HEK293 (cell line): ENCODE results near the gene SYNDIG1L.

Experiments used
- CTCF ChIA-PET: fragments of 350-600 bp; formaldehyde crosslinking; extraction: SDS; loops from one replicate; lab custom pipeline; 2021; ENCODE audit warnings: antibody characterized with exemption; lab: Yijun Ruan, JAX
- POLR2A ChIA-PET: fragments of 300-600 bp; formaldehyde crosslinking; extraction: SDS; loops from one replicate; lab custom pipeline; 2020; ENCODE audit warnings: antibody characterized with exemption, inconsistent platforms; lab: Yijun Ruan, JAX
- H3K27ac ChIP-seq: fragments of 200-500 bp; sonication (Bioruptor generic); 2 replicates; pipeline ENCODE4 v1.5.1; 2014; ENCODE audit warnings: low read depth, low read length, control low read depth, inconsistent platforms; ENCODE audit errors: extremely low read depth
- H3K36me3 ChIP-seq, 2 experiments: fragments of 200-500 bp in 1 of 2; sonication (Bioruptor generic) in 1 of 2; 1 replicate in 1 of 2; 2 replicates in 1 of 2; pipeline ENCODE4 v1.5.1; 2014 to 2017; ENCODE audit warnings: inconsistent platforms in 2 of 2, low read length in 2 of 2; ENCODE audit not compliant: control insufficient read depth in 2 of 2, insufficient read depth in 1 of 2
- H3K4me1 ChIP-seq: fragments of 200-500 bp; sonication (Bioruptor generic); 2 replicates; pipeline ENCODE4 v1.5.1; 2014; ENCODE audit warnings: mild to moderate bottlenecking, low read length, inconsistent platforms; ENCODE audit not compliant: control insufficient read depth, insufficient read depth
- H3K4me3 ChIP-seq: 2 replicates; pipeline ENCODE4 v1.5.1; 2011; ENCODE audit warnings: low read depth, mild to moderate bottlenecking, control low read depth, low read length, moderate library complexity
- H3K9me3 ChIP-seq: fragments of 200-500 bp; sonication (Bioruptor generic); 2 replicates; pipeline ENCODE4 v1.5.1; 2014; ENCODE audit warnings: low read depth, low read length, inconsistent platforms; ENCODE audit not compliant: control insufficient read depth, insufficient read depth
- ATF2 ChIP-seq: fragments of 450-650 bp; formaldehyde crosslinking; IDR thresholded peaks from 2 replicates; pipeline ENCODE4 v1.5.1; 2016; ENCODE audit warnings: missing biosample characterization, missing genetic modification characterization, low read depth
- FEZF1 ChIP-seq: fragments of 450-650 bp; formaldehyde crosslinking; IDR thresholded peaks from 2 replicates; pipeline ENCODE4 v1.5.1; 2016; ENCODE audit warnings: missing biosample characterization, missing genetic modification characterization
- KLF16 ChIP-seq: fragments of 450-650 bp; formaldehyde crosslinking; IDR thresholded peaks from 2 replicates; pipeline ENCODE4 v1.5.1; 2017; ENCODE audit warnings: missing biosample characterization, missing genetic modification characterization
- OSR2 ChIP-seq: fragments of 450-650 bp; formaldehyde crosslinking; IDR thresholded peaks from 2 replicates; pipeline ENCODE4 v1.5.1; 2016; ENCODE audit warnings: missing biosample characterization, missing genetic modification characterization
- OVOL3 ChIP-seq: fragments of 450-650 bp; formaldehyde crosslinking; IDR thresholded peaks from 2 replicates; pipeline ENCODE4 v1.5.1; 2016; ENCODE audit warnings: missing biosample characterization, missing genetic modification characterization
- PBX3 ChIP-seq: sonication (generic); formaldehyde crosslinking; IDR thresholded peaks from 2 replicates; pipeline ENCODE4 v1.8.1; 2022; ENCODE audit warnings: mild to moderate bottlenecking, moderate library complexity, missing genetic modification reagents
- SP7 ChIP-seq: fragments of 450-650 bp; formaldehyde crosslinking; IDR thresholded peaks from 2 replicates; pipeline ENCODE4 v1.5.1; 2016; ENCODE audit warnings: missing biosample characterization, missing genetic modification characterization
- TRIM28 ChIP-seq: IDR thresholded peaks from 2 replicates; pipeline ENCODE4 v1.6.1; 2011; ENCODE audit warnings: low read length, control low read depth, borderline replicate concordance
- ZBTB6 ChIP-seq: fragments of 450-650 bp; formaldehyde crosslinking; IDR thresholded peaks from 2 replicates; pipeline ENCODE4 v1.5.1; 2017; ENCODE audit warnings: missing biosample characterization, missing genetic modification characterization
- ZNF112 ChIP-seq: fragments of 450-650 bp; formaldehyde crosslinking; IDR thresholded peaks from 2 replicates; pipeline ENCODE4 v1.5.0; 2017; ENCODE audit warnings: missing biosample characterization, missing genetic modification characterization
- ZNF518A ChIP-seq: fragments of 450-650 bp; formaldehyde crosslinking; conservative IDR thresholded peaks from 2 replicates; pipeline ENCODE4 v1.5.1; 2016; ENCODE audit warnings: low read depth, missing biosample characterization, missing genetic modification characterization
- ZNF529 ChIP-seq: fragments of 450-650 bp; formaldehyde crosslinking; IDR thresholded peaks from 2 replicates; pipeline ENCODE4 v1.5.1; 2017; ENCODE audit warnings: missing genetic modification characterization, missing biosample characterization; ENCODE audit not compliant: insufficient replicate concordance
- ZNF645 ChIP-seq: fragments of 450-650 bp; formaldehyde crosslinking; IDR thresholded peaks from 2 replicates; pipeline ENCODE4; 2016; ENCODE audit warnings: missing biosample characterization, missing genetic modification characterization
- ZNF768 ChIP-seq: fragments of 450-650 bp; formaldehyde crosslinking; IDR thresholded peaks from 2 replicates; pipeline ENCODE4 v1.5.1; 2018; ENCODE audit warnings: missing biosample characterization, mild to moderate bottlenecking, missing genetic modification characterization
- TF ChIP-seq, protein P1 (sequence below): fragments of 450-650 bp; formaldehyde crosslinking; IDR thresholded peaks from 2 replicates; pipeline ENCODE4 v1.5.1; 2017; ENCODE audit warnings: missing biosample characterization, mild to moderate bottlenecking, missing genetic modification characterization, moderate library complexity

SYNDIG1L gene

GRCh38 chr14:74419086-74419485, 6.9 kb downstream of the SYNDIG1L start (continued):
- TF ChIP-seq, protein P1, sequence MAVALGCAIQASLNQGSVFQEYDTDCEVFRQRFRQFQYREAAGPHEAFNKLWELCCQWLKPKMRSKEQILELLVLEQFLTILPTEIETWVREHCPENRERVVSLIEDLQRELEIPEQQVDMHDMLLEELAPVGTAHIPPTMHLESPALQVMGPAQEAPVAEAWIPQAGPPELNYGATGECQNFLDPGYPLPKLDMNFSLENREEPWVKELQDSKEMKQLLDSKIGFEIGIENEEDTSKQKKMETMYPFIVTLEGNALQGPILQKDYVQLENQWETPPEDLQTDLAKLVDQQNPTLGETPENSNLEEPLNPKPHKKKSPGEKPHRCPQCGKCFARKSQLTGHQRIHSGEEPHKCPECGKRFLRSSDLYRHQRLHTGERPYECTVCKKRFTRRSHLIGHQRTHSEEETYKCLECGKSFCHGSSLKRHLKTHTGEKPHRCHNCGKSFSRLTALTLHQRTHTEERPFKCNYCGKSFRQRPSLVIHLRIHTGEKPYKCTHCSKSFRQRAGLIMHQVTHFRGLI: no peak
- no peak for TF ChIP-seq ATF2 (tag by site-specific recombination)
- no peak for TF ChIP-seq ZNF529 (tag by site-specific recombination)

DNA sequence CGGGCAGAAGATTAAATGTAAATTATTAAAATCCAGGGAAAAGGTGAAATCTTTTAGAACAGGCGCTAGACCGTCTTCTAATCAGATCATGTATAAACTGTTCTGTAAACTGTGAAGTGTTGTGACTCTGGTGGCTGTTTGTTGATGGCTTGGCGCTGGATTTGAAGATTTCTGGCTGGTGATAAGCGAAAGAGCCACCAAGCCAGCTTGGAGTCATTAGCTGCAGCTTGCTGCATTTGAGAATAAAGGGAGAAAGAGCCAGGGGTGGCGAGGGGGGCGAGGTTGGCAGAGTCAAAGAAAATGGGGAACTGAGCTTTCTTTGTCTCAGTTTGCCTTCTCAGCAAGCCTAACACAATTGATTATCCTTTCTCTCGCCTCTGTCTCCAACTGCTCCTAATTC, 8.0 kb downstream of the SYNDIG1L start:
- no peak overlapping the region for H3K4me3 ChIP-seq
- H3K27ac ChIP-seq: no peak overlapping the region
- peaks cover 9% of the 10 kb centered on the region for H3K4me1 ChIP-seq
- no peaks in the 10 kb centered on the region for H3K9me3 ChIP-seq
- TF ChIP-seq ZNF645 (tag by site-specific recombination) (no peak), FEZF1 (no peak), OSR2 (tag by site-specific recombination) (no peak), KLF16 (tag by site-specific recombination) (no peak), SP7 (tag by site-specific recombination) (no peak), PBX3 (CRISPR knock-in tag) (no peak), ZNF518A (tag by site-specific recombination) (no peak), OVOL3 (tag by site-specific recombination) (no peak), ZNF768 (tag by site-specific recombination) (no peak)
- POLR2A ChIA-PET: interaction anchor here (0.6 kb wide), 1 partner anchor 1228 kb away, joined by 3 read pairs; no protein-coding TSS in a partner anchor
- H3K36me3 ChIP-seq: no peaks in the 10 kb centered on the region
- CTCF ChIA-PET: interaction anchor here (0.7 kb wide), 1 partner anchor 348 kb away, joined by 3 read pairs; no protein-coding TSS in a partner anchor

DNA sequence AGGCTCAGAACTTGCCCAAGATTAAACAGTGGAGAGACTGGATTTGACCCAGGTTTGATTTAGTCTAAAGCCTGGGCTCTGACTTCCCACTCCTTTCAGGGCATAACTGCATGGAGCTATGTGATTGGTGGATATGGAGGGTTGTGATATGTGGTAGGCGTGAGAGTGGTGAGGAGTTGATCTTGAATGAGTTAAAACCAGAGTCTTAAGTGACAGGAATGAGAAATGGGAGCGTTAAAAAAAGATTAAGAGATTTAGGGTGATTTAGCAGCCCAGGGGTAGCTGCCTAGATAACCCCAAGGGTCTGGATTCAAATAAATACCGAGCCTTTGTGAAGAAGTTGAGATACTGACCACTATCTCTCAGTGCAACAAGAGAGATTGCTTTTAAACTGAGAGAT, 8.4 kb downstream of the SYNDIG1L start:
- ChIA-PET POLR2A (no interaction called here), CTCF (interaction anchor here (0.7 kb wide), 1 partner anchor 349 kb away, joined by 3 read pairs; no protein-coding TSS in a partner anchor)
- Histone ChIP-seq H3K27ac (no peak overlapping the region), H3K9me3 (no peaks in the 10 kb centered on the region), H3K4me3 (no peak overlapping the region), H3K36me3 (no peaks in the 10 kb centered on the region), H3K4me1 (peaks cover 9% of the 10 kb centered on the region)
- TF ChIP-seq TRIM28 (no peak), ZBTB6 (tag by site-specific recombination) (no peak), ZNF112 (no peak)
